AG10803 (cell line): ENCODE results near the gene C1QB.

ENCODE experiments used
- DNase-seq: peaks from one replicate; pipeline ENCODE4 v3.0.0; 2010; ENCODE audit warnings: low read depth
- H3K4me3 ChIP-seq: 2 replicates; pipeline ENCODE4 v1.5.1; 2011; ENCODE audit warnings: mild to moderate bottlenecking, low read length, control low read depth
- TF ChIP-seq, protein P1 (sequence below): conservative IDR thresholded peaks from 2 replicates; pipeline ENCODE4 v1.5.1; 2011; ENCODE audit warnings: mild to moderate bottlenecking, low read length, control low read depth, inconsistent platforms

Gene C1QB

GRCh38 chr1:22652881-22653316 lies at the start of gene C1QB:
Gene C1QB (plus strand): TSS chr1:22653236. CDS start chr1:22659463, 6,227 bp downstream.
- TF ChIP-seq, protein P1, sequence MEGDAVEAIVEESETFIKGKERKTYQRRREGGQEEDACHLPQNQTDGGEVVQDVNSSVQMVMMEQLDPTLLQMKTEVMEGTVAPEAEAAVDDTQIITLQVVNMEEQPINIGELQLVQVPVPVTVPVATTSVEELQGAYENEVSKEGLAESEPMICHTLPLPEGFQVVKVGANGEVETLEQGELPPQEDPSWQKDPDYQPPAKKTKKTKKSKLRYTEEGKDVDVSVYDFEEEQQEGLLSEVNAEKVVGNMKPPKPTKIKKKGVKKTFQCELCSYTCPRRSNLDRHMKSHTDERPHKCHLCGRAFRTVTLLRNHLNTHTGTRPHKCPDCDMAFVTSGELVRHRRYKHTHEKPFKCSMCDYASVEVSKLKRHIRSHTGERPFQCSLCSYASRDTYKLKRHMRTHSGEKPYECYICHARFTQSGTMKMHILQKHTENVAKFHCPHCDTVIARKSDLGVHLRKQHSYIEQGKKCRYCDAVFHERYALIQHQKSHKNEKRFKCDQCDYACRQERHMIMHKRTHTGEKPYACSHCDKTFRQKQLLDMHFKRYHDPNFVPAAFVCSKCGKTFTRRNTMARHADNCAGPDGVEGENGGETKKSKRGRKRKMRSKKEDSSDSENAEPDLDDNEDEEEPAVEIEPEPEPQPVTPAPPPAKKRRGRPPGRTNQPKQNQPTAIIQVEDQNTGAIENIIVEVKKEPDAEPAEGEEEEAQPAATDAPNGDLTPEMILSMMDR, result no peak
- H3K4me3 ChIP-seq, result no peak within 1 kb of the TSS
- DNase-seq, result no peak

- no peak overlapping the region for H3K4me3 ChIP-seq
- no peak for DNase-seq
- TF ChIP-seq, protein P1, result no peak
Measured at GRCh38 chr1:22606161-22606560, 46.9 kb upstream of the C1QB start.

DNA sequence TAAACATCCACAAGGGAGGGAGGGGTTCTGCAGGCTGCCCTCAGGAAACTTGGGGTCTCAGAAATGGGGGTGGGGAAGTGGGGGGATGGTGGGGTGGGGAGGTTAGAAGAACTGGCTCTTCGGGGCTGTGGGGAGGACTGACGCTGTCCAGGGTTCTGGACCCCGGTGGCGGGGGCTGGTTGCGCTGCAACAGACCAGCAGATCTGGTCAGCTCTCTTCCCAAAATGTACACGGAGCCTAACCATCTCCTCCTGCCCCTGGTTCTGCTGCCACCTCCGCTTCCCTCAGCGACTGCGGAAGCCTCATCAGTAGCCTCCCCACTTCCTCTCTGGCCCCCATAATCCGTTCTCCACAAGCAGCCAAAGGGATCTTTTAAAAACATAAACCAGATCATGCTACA lies 45.9 kb upstream of the C1QB start:
- TF ChIP-seq, protein P1, result no peak
- DNase-seq, result no peak
- no peak overlapping the region for H3K4me3 ChIP-seq

GRCh38 chr1:22608361-22608760 lies 44.7 kb upstream of the C1QB start:
- no peak for DNase-seq
- TF ChIP-seq, protein P1, result no peak
- no peak overlapping the region for H3K4me3 ChIP-seq

GRCh38 chr1:22609291-22609690 lies 43.7 kb upstream of the C1QB start:
- DNase-seq, result no peak
- H3K4me3 ChIP-seq, result no peak overlapping the region
- TF ChIP-seq, protein P1, result no peak

DNA sequence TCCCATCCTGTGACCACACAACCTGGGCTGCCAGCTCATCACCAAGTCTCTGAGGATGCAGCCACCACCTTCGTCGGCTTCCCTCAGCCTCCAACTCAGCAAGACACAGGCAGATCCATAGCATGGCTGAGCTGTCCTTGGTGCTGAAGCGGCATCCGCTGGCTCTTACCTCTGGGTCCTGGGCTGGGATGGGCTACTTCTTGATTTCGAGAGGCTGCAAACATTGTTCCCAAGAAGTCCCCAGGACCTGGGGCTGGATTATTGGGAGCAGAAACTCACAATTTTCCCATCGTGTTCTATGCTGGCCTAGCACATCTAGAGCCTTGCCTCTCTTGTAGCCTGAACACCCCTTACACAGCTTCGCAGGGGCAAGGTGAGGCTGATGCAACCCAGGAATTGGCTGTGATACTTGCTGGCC lies 41.5 kb upstream of the C1QB start:
- DNase-seq, result peak; percentile 36
- TF ChIP-seq, protein P1, result no peak
- no peak overlapping the region for H3K4me3 ChIP-seq

DNA sequence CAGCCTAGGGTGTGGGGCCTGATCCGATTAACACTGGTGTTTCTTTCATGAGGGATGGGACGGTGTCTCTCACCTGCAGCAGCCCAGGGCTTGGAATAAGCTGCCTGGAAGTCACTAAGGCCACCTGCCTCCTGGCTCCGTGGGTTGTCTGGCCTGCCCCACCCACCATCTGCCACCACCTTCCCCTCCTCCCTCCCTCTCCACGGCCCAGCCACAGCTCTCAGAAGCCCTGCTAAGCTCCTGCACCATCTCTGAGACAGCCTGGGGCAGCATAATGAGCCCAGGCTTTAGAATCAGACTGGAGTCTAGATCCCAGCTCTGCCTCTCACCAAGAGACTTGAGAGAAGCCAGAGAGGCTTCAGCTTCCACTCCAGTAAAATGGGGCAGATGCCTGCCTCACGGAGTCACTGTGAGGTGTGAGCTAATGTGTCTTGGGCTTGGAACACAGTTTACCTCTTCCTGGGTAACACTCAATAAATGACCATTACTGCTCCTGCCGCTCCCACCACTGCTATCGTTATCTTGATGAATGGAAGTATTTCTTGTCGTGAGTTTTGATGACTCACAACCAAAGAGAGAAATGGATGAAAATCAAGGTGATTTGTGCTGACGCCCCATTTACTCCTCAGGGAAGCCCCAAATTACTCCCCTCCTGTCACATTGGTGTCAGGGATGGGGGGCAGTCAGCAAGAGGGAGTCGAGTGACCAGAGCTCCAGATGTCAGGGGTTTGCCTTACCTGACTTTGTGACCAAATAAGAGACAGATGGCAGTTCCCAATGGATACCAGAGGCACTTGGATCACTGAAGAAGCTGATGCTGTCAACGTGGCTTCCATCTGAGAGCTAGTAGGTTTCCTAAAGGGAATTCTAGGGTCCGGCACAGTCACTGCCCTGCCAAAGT lies 40.1 kb upstream of the C1QB start:
- DNase-seq, result no peak
- TF ChIP-seq, protein P1, result no peak
- no peak overlapping the region for H3K4me3 ChIP-seq
